ENCODE measurements around the gene KCNMA1. TPM values are rescaled to one million over a fixed set of nuclear protein-coding genes. Genes with fewer than 3 reads are reported as not detected.

Gene KCNMA1
- total and polyA plus RNA-seq, 2 donors (not counting 1 experiment from before 2014, with no cell fraction given), result 0.82 to 3.1 TPM

GRCh38 chr10:77090381-77091356 is 546.9 kb downstream of the KCNMA1 start:
- H3K9ac ChIP-seq (ENCODE audit: low read length), result no peak overlapping the region
- intact Hi-C loops (cut with micrococcal nuclease), result no loop called here
- ChIA-PET CTCF (no interaction called here), POLR2A (no interaction called here)
- no peak for TF ChIP-seq EZH2 (IDR thresholded peaks at IDR 0.05; ENCODE audit: borderline replicate concordance, insufficient read depth, low read depth, low read length, poor library complexity, severe bottlenecking)
- TF ChIP-seq CTCF (IDR thresholded peaks at IDR 0.05), result no peak
- no peak overlapping the region for H3K4me3 Mint-ChIP-seq
- H3K27me3 ChIP-seq (replicated peaks in 1 of 4; ENCODE audit: control extremely low read depth in 1 of 4, control insufficient read depth in 3 of 4, insufficient read depth in 4 of 4, low read length in 3 of 4), result no peaks in the 10 kb centered on the region
- H3K27ac Mint-ChIP-seq, result no peak overlapping the region
- peaks cover 5% of the 10 kb centered on the region for H3K27me3 Mint-ChIP-seq
- H4K20me1 ChIP-seq (ENCODE audit: control insufficient read depth, insufficient read depth, low read length, poor library complexity, severe bottlenecking), result no peaks in the 10 kb centered on the region
- WGBS (ENCODE audit: insufficient coverage), result 80% methylated on average over 10 of the region's 17 CpGs
- H3K36me3 ChIP-seq (replicated peaks in 1 of 2; ENCODE audit: control extremely low read depth in 1 of 2, control insufficient read depth in 1 of 2, extremely low read depth in 1 of 2, insufficient read depth in 2 of 2, low read length in 1 of 2), result no peaks in the 10 kb centered on the region
- no peaks in the 10 kb centered on the region for H3K4me1 ChIP-seq (ENCODE audit: control insufficient read depth in 2 of 2, insufficient read depth in 2 of 2, low read length in 2 of 2)
- H3K4me1 Mint-ChIP-seq, result no peaks in the 10 kb centered on the region
- DNase-seq (no peak), ATAC-seq (ENCODE audit: low read depth) (no peak)
- H3K27ac ChIP-seq (ENCODE audit: low read length in 2 of 2), result no peak overlapping the region
- no peak overlapping the region for H2AFZ ChIP-seq (ENCODE audit: insufficient read depth, low read depth, low read length, poor library complexity, severe bottlenecking)
- no peaks in the 10 kb centered on the region for H3K9me3 Mint-ChIP-seq (ENCODE audit: insufficient read depth)
- no peaks in the 10 kb centered on the region for H3K9me3 ChIP-seq (ENCODE audit: control extremely low read depth in 1 of 3, control insufficient read depth in 2 of 3, insufficient read depth in 1 of 3, low read length in 2 of 3)
- no peaks in the 10 kb centered on the region for H3K79me2 ChIP-seq (ENCODE audit: control insufficient read depth, insufficient read depth, low read length)
- no peak overlapping the region for H3K4me3 ChIP-seq (ENCODE audit: control extremely low read depth in 1 of 5, extremely low read depth in 1 of 5, insufficient read depth in 1 of 5, low read depth in 2 of 5, low read length in 4 of 5)
- no peak overlapping the region for H3K4me2 ChIP-seq (replicated peaks; ENCODE audit: low read depth, low read length, poor library complexity, severe bottlenecking)

GRCh38 chr10:77087366-77087765 is 550.2 kb downstream of the KCNMA1 start:
- H3K27ac Mint-ChIP-seq, result no peak overlapping the region
- intact Hi-C loops (cut with micrococcal nuclease), result no loop called here
- Histone ChIP-seq H3K36me3 (replicated peaks in 1 of 2; ENCODE audit: control extremely low read depth in 1 of 2, control insufficient read depth in 1 of 2, extremely low read depth in 1 of 2, insufficient read depth in 2 of 2, low read length in 1 of 2) (no peaks in the 10 kb centered on the region), H3K27ac (ENCODE audit: low read length in 2 of 2) (no peak overlapping the region), H4K20me1 (ENCODE audit: control insufficient read depth, insufficient read depth, low read length, poor library complexity, severe bottlenecking) (no peaks in the 10 kb centered on the region), H3K4me3 (ENCODE audit: control extremely low read depth in 1 of 5, extremely low read depth in 1 of 5, insufficient read depth in 1 of 5, low read depth in 2 of 5, low read length in 4 of 5) (no peak overlapping the region), H3K4me1 (ENCODE audit: control insufficient read depth in 2 of 2, insufficient read depth in 2 of 2, low read length in 2 of 2) (no peaks in the 10 kb centered on the region), H3K79me2 (ENCODE audit: control insufficient read depth, insufficient read depth, low read length) (no peaks in the 10 kb centered on the region), H2AFZ (ENCODE audit: insufficient read depth, low read depth, low read length, poor library complexity, severe bottlenecking) (no peak overlapping the region), H3K9me3 (ENCODE audit: control extremely low read depth in 1 of 3, control insufficient read depth in 2 of 3, insufficient read depth in 1 of 3, low read length in 2 of 3) (no peaks in the 10 kb centered on the region), H3K27me3 (replicated peaks in 1 of 4; ENCODE audit: control extremely low read depth in 1 of 4, control insufficient read depth in 3 of 4, insufficient read depth in 4 of 4, low read length in 3 of 4) (no peaks in the 10 kb centered on the region), H3K4me2 (replicated peaks; ENCODE audit: low read depth, low read length, poor library complexity, severe bottlenecking) (no peak overlapping the region), H3K9ac (ENCODE audit: low read length) (no peak overlapping the region)
- ATAC-seq (ENCODE audit: low read depth) (no peak), DNase-seq (no peak)
- H3K9me3 Mint-ChIP-seq (ENCODE audit: insufficient read depth), result no peaks in the 10 kb centered on the region
- CTCF ChIA-PET, result no interaction called here
- TF ChIP-seq EZH2 (IDR thresholded peaks at IDR 0.05; ENCODE audit: borderline replicate concordance, insufficient read depth, low read depth, low read length, poor library complexity, severe bottlenecking) (no peak), CTCF (IDR thresholded peaks at IDR 0.05) (no peak)
- H3K4me3 Mint-ChIP-seq, result no peak overlapping the region
- POLR2A ChIA-PET, result no interaction called here
- no peaks in the 10 kb centered on the region for H3K4me1 Mint-ChIP-seq
- H3K27me3 Mint-ChIP-seq, result no peaks in the 10 kb centered on the region
- 100% methylated on average over 1 of the region's 4 CpGs for WGBS (ENCODE audit: insufficient coverage)

Measured in B cell (primary cell).